Neural cell (in vitro differentiated cells): ENCODE data around the gene THOP1. TPM values are rescaled to one million over a fixed set of nuclear protein-coding genes. Genes with fewer than 3 reads are reported as not detected.

Source experiments
- H2AFZ ChIP-seq: fragments of 200-600, 300-800 bp; sonication (generic), shearing (Covaris generic); 2 replicates; pipeline ENCODE4 v1.6.0; 2014; ENCODE audit warnings: low read depth, mild to moderate bottlenecking, antibody characterized with exemption, low read length, moderate library complexity
- H3F3A ChIP-seq: fragments of 200-600 bp; shearing (Covaris generic); 2 replicates; pipeline ENCODE4 v1.6.1; 2016; ENCODE audit warnings: mild to moderate bottlenecking, moderate library complexity, mixed read lengths, antibody characterized with exemption, low read length; ENCODE audit not compliant: insufficient read depth, poor library complexity, severe bottlenecking
- H3K27ac ChIP-seq: fragments of 200-600, 300-800 bp; sonication (generic), shearing (Covaris generic); 2 replicates; pipeline ENCODE4 v1.5.1; 2014; ENCODE audit warnings: mild to moderate bottlenecking, low read length, moderate library complexity
- H3K27me3 ChIP-seq: fragments of 300-800, 200-600 bp; sonication (generic), shearing (Covaris generic); 2 replicates; pipeline ENCODE4 v1.6.0; 2014; ENCODE audit warnings: mild to moderate bottlenecking, low read depth, low read length, moderate library complexity; ENCODE audit not compliant: insufficient read depth
- H3K36me3 ChIP-seq: fragments of 300-800, 200-600 bp; sonication (generic), shearing (Covaris generic); 2 replicates; pipeline ENCODE4 v1.5.1; 2014; ENCODE audit warnings: mild to moderate bottlenecking, antibody characterized with exemption, low read length, moderate library complexity; ENCODE audit not compliant: insufficient read depth
- H3K4me2 ChIP-seq: fragments of 300-800, 200-600 bp; sonication (generic), shearing (Covaris generic); 2 replicates; pipeline ENCODE4 v1.6.0; 2014; ENCODE audit warnings: mild to moderate bottlenecking, low read length
- H3K4me3 ChIP-seq: fragments of 300-800, 200-600 bp; sonication (generic), shearing (Covaris generic); 2 replicates; pipeline ENCODE4 v1.5.1; 2014; ENCODE audit warnings: mild to moderate bottlenecking, low read length, moderate library complexity
- H3K79me2 ChIP-seq: fragments of 200-600 bp; shearing (Covaris generic); replicated peaks from 2 replicates; pipeline ENCODE4 v1.6.0; 2014; ENCODE audit warnings: mild to moderate bottlenecking, low read length, moderate library complexity; ENCODE audit not compliant: insufficient read depth
- H3K9ac ChIP-seq: fragments of 300-800, 200-600 bp; sonication (generic), shearing (Covaris generic); 2 replicates; pipeline ENCODE4 v1.6.1; 2016; ENCODE audit warnings: mild to moderate bottlenecking, low read length, mixed read lengths
- H3K9me2 ChIP-seq: fragments of 200-600 bp; shearing (Covaris generic); 2 replicates; pipeline ENCODE4 v1.6.1; 2016; ENCODE audit warnings: mild to moderate bottlenecking, low read length, mixed read lengths; ENCODE audit not compliant: insufficient read depth
- H3K9me3 ChIP-seq: fragments of 200-600, 300-800 bp; sonication (generic), shearing (Covaris generic); 2 replicates; pipeline ENCODE4 v1.6.1; 2016; ENCODE audit warnings: mild to moderate bottlenecking, mixed run types, low read length, moderate library complexity, mixed read lengths
- H4K20me1 ChIP-seq: fragments of 200-600 bp; shearing (Covaris generic); 2 replicates; pipeline ENCODE4 v1.6.1; 2016; ENCODE audit warnings: mild to moderate bottlenecking, mixed run types; ENCODE audit not compliant: insufficient read depth
- EP300 ChIP-seq: fragments of 450-650 bp; conservative IDR thresholded peaks from 2 replicates; pipeline ENCODE4 v1.6.1; 2014; ENCODE audit warnings: antibody characterized with exemption, mild to moderate bottlenecking, moderate library complexity; ENCODE audit not compliant: poor library complexity, severe bottlenecking
- EZH2 ChIP-seq: fragments of 200-600, 300-800 bp; shearing (Covaris generic), sonication (generic); IDR thresholded peaks from 2 replicates; pipeline ENCODE4 v1.6.1; 2014; ENCODE audit warnings: antibody characterized with exemption, low read length, borderline replicate concordance, mild to moderate bottlenecking; ENCODE audit not compliant: insufficient read depth, poor library complexity, severe bottlenecking
- MXI1 ChIP-seq: fragments of 450-650 bp; conservative IDR thresholded peaks from 2 replicates; pipeline ENCODE4 v1.6.1; 2014; ENCODE audit warnings: antibody characterized with exemption, mild to moderate bottlenecking; ENCODE audit not compliant: poor library complexity, severe bottlenecking
- POLR2AphosphoS5 ChIP-seq: IDR thresholded peaks from 2 replicates; pipeline ENCODE4 v1.6.1; 2012
- RAD21 ChIP-seq: fragments of 450-650 bp; conservative IDR thresholded peaks from 2 replicates; pipeline ENCODE4 v1.6.1; 2014; ENCODE audit warnings: antibody characterized with exemption, mild to moderate bottlenecking, moderate library complexity
- SMC3 ChIP-seq: fragments of 450-650 bp; conservative IDR thresholded peaks from 2 replicates; pipeline ENCODE4 v1.6.1; 2014; ENCODE audit warnings: antibody characterized with exemption, mild to moderate bottlenecking, moderate library complexity; ENCODE audit not compliant: poor library complexity
- TAF1 ChIP-seq: IDR thresholded peaks from 2 replicates; pipeline ENCODE4 v1.6.1; 2012; ENCODE audit warnings: low read depth
- polyA plus RNA-seq: library from polyadenylated mRNA; depleted of rRNA; stranded (reverse); fragments of >200 nt; gene quantifications from 2 replicates; pipeline ENCODE4 v1.2.3, GENCODE V29; 2014
- TF ChIP-seq, protein P1 (sequence below): fragments of 450-650 bp; IDR thresholded peaks from 2 replicates; pipeline ENCODE4 v1.5.1; 2014; ENCODE audit warnings: antibody characterized with exemption, mild to moderate bottlenecking, moderate library complexity; ENCODE audit not compliant: poor library complexity, severe bottlenecking
- TF ChIP-seq, protein P2 (sequence below): IDR thresholded peaks from 2 replicates; pipeline ENCODE4 v1.6.1; 2012; ENCODE audit warnings: borderline replicate concordance

The THOP1 gene
- polyA plus RNA-seq, 1 donor from 2014 or later: 113 TPM

DNA sequence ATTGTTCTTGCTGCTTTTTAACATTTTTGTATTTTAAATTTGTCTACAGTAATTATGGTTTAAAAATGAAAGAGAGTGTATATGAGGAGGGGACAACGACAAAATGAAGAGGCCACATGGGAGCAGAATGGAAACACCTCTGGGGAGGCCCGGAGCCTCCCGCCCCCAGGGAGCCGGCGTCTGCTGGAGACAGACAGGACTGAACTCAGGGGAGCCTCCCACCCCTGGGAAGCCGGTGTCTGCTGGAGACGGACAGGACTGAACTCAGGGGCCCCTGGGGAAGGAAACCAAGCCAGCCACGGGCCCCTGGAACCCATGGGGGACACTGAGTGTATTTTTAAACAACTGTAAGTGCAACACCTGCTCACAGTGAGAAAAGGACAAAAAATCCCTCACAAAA lies 28.8 kb upstream of the THOP1 start:
- Histone ChIP-seq H3K27me3 (no peaks in the 10 kb centered on the region), H3K4me3 (no peak overlapping the region), H3K9ac (no peak overlapping the region), H3K9me3 (no peaks in the 10 kb centered on the region), H3K9me2 (no peaks in the 10 kb centered on the region), H3F3A (no peaks in the 10 kb centered on the region), H2AFZ (no peak overlapping the region), H3K27ac (no peak overlapping the region), H3K36me3 (no peaks in the 10 kb centered on the region), H3K4me2 (no peak overlapping the region), H4K20me1 (no peaks in the 10 kb centered on the region), H3K79me2 (no peaks in the 10 kb centered on the region)
- TF ChIP-seq, protein P1, sequence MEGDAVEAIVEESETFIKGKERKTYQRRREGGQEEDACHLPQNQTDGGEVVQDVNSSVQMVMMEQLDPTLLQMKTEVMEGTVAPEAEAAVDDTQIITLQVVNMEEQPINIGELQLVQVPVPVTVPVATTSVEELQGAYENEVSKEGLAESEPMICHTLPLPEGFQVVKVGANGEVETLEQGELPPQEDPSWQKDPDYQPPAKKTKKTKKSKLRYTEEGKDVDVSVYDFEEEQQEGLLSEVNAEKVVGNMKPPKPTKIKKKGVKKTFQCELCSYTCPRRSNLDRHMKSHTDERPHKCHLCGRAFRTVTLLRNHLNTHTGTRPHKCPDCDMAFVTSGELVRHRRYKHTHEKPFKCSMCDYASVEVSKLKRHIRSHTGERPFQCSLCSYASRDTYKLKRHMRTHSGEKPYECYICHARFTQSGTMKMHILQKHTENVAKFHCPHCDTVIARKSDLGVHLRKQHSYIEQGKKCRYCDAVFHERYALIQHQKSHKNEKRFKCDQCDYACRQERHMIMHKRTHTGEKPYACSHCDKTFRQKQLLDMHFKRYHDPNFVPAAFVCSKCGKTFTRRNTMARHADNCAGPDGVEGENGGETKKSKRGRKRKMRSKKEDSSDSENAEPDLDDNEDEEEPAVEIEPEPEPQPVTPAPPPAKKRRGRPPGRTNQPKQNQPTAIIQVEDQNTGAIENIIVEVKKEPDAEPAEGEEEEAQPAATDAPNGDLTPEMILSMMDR: no peak
- TF ChIP-seq TAF1 (no peak), POLR2AphosphoS5 (no peak)

DNA sequence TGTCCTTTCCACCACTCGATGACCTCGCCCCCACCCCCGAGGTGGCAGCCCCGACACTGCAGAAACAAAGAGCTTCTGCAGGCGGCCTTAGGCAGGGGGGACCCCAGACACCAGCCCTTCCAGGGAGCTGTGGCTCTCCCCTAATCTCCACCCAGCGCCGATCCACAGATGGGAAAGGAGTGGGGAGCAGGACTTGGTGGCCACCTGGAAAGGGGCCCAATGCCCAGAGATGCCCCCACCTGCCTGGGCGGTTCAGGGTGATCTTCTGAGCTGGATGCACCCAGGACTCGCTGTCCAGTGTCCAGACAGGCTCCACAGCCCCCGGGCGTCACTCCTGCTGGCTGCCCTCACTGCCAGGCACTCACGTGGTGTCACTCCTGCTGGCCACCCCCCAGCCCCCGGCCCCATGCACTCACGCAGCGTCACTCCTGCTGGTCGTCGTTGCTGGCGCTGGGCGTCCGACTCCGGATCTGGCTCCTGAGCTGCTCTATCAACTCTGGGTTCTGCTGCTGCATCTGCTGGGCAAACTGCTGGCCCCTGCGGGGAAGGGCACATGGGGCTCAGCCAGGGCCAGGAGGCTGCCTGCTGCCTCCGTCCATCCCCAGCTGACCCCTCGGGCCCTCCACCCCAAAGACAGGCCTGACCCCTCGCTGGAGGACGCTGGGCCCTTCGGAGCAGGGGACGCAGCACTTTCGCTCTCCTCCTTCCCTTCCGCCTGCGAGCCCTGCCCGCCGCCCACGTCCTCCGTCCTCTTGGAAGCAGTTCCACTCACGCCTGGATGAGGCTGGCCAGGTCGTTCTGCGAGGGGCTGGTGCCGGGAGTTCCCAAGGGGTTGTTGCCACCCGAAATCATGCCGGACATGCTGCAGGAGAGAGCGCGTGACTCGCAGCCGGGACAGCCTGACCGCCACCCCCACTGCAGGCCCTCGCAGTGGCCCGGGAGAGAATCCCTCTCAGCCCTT lies 28.1 kb upstream of the THOP1 start:
- no peaks in the 10 kb centered on the region for H3K9me2 ChIP-seq
- H2AFZ ChIP-seq: no peak overlapping the region
- H3K9ac ChIP-seq: no peak overlapping the region
- H3K27me3 ChIP-seq: no peaks in the 10 kb centered on the region
- no peak for TF ChIP-seq TAF1
- no peak for TF ChIP-seq EZH2
- no peak for TF ChIP-seq EP300
- TF ChIP-seq MXI1: no peak
- TF ChIP-seq, protein P1: no peak
- TF ChIP-seq SMC3: no peak
- no peak for TF ChIP-seq RAD21
- no peak for TF ChIP-seq POLR2AphosphoS5
- TF ChIP-seq, protein P2, sequence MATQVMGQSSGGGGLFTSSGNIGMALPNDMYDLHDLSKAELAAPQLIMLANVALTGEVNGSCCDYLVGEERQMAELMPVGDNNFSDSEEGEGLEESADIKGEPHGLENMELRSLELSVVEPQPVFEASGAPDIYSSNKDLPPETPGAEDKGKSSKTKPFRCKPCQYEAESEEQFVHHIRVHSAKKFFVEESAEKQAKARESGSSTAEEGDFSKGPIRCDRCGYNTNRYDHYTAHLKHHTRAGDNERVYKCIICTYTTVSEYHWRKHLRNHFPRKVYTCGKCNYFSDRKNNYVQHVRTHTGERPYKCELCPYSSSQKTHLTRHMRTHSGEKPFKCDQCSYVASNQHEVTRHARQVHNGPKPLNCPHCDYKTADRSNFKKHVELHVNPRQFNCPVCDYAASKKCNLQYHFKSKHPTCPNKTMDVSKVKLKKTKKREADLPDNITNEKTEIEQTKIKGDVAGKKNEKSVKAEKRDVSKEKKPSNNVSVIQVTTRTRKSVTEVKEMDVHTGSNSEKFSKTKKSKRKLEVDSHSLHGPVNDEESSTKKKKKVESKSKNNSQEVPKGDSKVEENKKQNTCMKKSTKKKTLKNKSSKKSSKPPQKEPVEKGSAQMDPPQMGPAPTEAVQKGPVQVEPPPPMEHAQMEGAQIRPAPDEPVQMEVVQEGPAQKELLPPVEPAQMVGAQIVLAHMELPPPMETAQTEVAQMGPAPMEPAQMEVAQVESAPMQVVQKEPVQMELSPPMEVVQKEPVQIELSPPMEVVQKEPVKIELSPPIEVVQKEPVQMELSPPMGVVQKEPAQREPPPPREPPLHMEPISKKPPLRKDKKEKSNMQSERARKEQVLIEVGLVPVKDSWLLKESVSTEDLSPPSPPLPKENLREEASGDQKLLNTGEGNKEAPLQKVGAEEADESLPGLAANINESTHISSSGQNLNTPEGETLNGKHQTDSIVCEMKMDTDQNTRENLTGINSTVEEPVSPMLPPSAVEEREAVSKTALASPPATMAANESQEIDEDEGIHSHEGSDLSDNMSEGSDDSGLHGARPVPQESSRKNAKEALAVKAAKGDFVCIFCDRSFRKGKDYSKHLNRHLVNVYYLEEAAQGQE: no peak
- H4K20me1 ChIP-seq: no peaks in the 10 kb centered on the region
- H3K4me3 ChIP-seq: no peak overlapping the region
- no peak overlapping the region for H3K27ac ChIP-seq
- no peaks in the 10 kb centered on the region for H3F3A ChIP-seq
- no peaks in the 10 kb centered on the region for H3K9me3 ChIP-seq
- H3K4me2 ChIP-seq: no peak overlapping the region
- no peaks in the 10 kb centered on the region for H3K36me3 ChIP-seq
- H3K79me2 ChIP-seq: no peaks in the 10 kb centered on the region
